ENCODE results near the gene RELL1. TPM values are rescaled to one million over a fixed set of nuclear protein-coding genes. Genes with fewer than 3 reads are reported as not detected.

The RELL1 gene
- total RNA-seq, 2 experiments from 2014 or later, result 20.1 to 23.2 TPM

GRCh38 chr4:37667197-37668100, 18.7 kb downstream of the RELL1 start:
- POLR2A ChIA-PET, result no interaction called here
- CTCF ChIA-PET, result no interaction called here

DNA sequence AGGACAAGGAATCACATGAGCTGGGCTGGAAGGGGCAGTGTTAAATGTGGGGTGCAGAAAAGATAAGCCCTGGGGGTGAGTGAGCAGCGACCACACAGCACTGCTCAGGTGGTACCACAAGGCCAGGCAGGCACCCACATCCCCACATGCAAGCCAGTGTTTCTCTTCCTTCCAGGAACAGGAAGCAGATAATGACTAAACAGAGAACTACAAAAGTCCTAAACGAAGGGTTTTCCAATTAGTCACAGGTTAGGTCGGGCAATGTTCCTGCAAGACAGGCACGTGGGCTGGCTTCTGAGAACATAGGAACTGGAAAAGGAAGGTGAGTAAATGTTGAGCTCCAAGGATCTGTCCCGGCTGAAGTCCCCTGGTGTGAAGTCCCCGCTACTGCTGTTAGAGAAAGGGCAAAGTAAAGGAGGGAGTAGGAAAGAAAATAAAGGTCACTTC, 19.5 kb downstream of the RELL1 start:
- POLR2A ChIA-PET, result no interaction called here
- CTCF ChIA-PET, result no interaction called here

DNA sequence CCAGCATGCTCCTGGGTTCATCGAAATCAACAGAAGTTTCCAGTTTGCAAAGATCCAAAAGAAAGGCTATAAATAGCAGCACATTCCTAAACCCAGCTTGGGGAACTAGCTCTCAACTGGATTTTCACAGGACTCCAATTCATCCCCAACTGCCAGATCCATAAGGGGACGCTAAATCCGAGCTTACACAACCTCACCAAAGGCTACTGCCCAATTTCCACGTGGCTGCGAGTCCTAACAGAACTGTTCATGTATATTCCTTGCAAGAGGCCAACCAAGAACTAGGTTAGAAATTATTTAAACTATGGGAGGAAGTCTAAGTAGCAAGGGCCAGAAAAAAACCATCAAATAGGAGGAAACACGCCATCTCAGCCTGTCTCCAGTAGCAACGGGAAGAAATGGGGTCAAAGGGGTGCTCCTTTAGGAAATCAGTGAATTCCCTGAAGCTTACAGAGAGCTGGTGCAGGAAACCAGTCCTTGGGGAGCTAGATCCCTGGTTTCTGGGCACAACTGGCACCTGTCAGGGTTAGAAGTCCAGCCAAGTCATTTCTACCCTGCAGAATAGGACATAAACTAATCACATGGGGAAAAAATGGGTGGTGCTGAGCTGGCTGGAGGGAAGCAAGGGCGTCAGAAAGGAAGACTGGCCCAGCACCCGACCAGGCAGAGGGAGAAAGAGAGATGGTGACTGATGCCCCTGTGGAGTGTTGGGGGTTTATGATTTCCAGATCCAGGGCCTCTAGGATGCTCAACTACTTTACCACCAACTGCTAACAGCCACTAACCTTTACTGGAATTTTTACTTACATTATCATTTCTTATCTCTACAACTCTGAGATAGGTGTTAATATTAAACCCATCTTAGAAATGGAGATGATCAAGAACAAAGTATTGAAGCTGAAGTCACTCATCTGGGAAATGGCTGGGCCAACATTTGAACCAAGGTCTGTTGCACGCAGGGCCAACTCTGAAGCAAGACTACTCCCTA, 20.5 kb downstream of the RELL1 start:
- ChIA-PET CTCF (no interaction called here), POLR2A (no interaction called here)

- ChIA-PET CTCF (no interaction called here), POLR2A (no interaction called here)
Measured at GRCh38 chr4:37664696-37665095, 21.5 kb downstream of the RELL1 start.

DNA sequence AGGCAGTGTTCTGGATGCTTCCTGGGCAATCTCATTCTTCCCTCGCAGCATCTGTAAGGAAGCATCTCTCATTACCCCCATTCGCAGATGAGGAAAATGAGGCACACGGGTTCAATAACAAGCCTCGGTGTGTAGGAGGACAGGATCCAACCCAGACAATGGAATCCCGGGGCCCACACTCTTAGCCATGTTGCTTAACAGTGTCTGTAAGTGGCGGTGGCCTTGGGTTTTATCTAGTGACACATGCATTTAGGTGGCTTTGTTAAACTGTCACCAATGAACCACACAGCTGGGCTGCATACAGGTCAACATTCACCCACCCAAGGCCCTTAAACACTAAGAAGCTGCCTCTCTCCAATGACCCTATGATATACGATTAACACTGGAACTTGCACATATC, 22.6 kb downstream of the RELL1 start:
- CTCF ChIA-PET, result no interaction called here

GRCh38 chr4:37662861-37663390, 23.2 kb downstream of the RELL1 start:
- ChIA-PET POLR2A (no interaction called here), CTCF (no interaction called here)

More for the DNA sequence above, 22.6 kb downstream of the RELL1 start:
- POLR2A ChIA-PET, result no interaction called here

DNA sequence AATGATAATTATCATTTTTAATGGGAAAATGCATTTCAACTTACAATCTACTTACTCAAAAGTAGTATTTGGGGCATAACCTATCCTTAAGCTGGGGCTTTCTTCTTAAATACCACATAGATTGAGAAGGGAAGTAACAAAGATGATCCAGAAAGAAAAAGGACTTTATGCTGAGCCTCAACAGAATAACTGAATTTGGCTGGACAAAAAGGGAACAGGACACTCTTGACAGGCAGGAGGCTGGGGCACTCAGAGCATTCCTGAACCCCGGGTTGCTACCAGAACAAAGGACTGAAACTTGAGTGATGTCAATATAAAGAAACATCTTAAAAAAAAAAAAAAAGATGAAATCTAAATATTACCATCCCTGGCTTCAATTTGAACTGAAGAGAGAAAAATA, 23.9 kb downstream of the RELL1 start:
- ChIA-PET CTCF (no interaction called here), POLR2A (interaction anchor here (0.7 kb wide), 1 partner anchor 20 kb away, joined by 7 read pairs; no protein-coding TSS in a partner anchor)

GRCh38 chr4:37661772-37662171, 24.4 kb downstream of the RELL1 start:
- CTCF ChIA-PET, result no interaction called here
- POLR2A ChIA-PET, result interaction anchor here (0.7 kb wide), 1 partner anchor 21 kb away, joined by 7 read pairs; no protein-coding TSS in a partner anchor

DNA sequence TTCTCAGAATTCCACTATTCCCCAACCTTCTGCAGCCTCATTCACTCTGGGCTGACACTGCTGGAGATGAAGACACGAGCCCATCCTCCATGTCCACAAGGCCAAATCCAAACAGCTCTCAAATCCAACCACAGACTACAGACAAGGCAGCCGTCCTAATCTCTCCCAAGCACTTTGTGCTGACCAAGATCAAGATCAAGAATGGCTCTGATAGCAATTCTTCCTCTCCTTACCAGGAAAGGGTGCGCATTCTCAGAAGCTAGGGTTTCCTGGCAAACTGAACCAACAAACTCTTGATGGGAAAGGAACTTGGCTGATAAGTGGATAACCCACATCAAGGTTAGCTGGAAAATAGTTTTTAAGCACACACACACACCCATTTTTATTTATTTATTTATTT, 26.5 kb downstream of the RELL1 start:
- ChIA-PET POLR2A (no interaction called here), CTCF (interaction anchor here (1.2 kb wide), 1 partner anchor 57 kb away, joined by 3 read pairs; no protein-coding TSS in a partner anchor)

DNA sequence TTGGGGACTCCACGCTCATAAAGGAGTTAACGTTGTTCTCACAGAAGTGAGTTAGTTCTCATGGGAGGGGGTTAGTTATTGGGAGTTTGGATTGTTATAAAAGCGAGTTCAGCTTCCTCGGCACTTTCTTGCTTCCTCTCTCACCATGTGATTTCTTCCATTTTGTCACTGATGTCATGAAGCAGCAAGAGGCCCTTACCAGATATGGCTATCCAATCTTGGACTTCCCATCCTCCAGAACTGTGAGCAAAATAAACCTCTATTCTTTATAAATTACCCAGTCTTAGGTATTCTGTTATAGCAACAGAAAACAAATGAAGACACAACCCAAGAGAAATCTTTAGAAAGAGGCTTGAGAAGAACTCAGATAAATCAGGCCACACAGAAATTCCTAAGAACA, 29.5 kb downstream of the RELL1 start:
- ChIA-PET POLR2A (no interaction called here), CTCF (no interaction called here)

- CTCF ChIA-PET, result interaction anchor here (1.2 kb wide), 1 partner anchor 51 kb away, joined by 3 read pairs; no protein-coding TSS in a partner anchor
Measured at GRCh38 chr4:37653601-37654000, 32.6 kb downstream of the RELL1 start.

GRCh38 chr4:37652747-37653527, 33.2 kb downstream of the RELL1 start:
- ChIA-PET POLR2A (no interaction called here), CTCF (interaction anchor here (0.6 kb wide), 1 partner anchor 261 kb away, joined by 3 read pairs; no protein-coding TSS in a partner anchor)

More at GRCh38 chr4:37653601-37654000, 32.6 kb downstream of the RELL1 start:
- POLR2A ChIA-PET, result interaction anchor here (0.6 kb wide), 1 partner anchor 61 kb away, joined by 5 read pairs; no protein-coding TSS in a partner anchor

DNA sequence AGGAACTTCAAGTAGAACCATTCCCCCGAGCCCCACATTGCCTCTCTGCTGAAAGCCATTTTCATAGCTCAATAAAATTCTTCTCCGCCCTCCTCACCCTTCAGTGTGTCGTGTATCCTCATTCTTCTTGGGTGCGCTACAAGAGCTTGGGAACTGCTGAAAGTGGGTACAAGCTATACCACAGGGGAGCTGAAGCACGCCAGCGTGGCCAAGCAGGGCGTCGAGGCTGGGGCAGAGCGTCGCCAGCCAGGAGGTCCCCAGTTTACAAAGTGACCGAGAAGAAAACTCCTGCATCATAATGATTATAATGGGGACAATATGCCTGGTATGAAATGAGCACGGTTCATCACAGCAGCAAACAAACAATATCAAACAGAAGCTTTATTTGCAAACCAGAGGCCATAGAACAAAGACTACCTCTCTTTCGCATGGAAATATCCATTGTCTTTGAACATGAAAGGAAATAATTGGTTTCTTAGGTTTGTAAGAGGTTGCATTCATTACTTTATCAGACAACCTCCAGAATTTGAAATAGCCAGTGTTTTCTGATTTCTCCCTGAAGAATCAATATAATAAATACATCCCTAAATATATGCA, 34.3 kb downstream of the RELL1 start:
- POLR2A ChIA-PET, result no interaction called here
- CTCF ChIA-PET, result no interaction called here

GRCh38 chr4:37650481-37650880, 35.7 kb downstream of the RELL1 start:
- ChIA-PET CTCF (no interaction called here), POLR2A (no interaction called here)

GRCh38 chr4:37649268-37649667, 36.9 kb downstream of the RELL1 start:
- ChIA-PET POLR2A (no interaction called here), CTCF (no interaction called here)

- POLR2A ChIA-PET, result no interaction called here
- CTCF ChIA-PET, result interaction anchor here (1.9 kb wide), 1 partner anchor 45 kb away, joined by 5 read pairs; no protein-coding TSS in a partner anchor
Measured at GRCh38 chr4:37648084-37648817, 37.9 kb downstream of the RELL1 start.

- CTCF ChIA-PET, result interaction anchor here (1.9 kb wide), 1 partner anchor 43 kb away, joined by 5 read pairs; no protein-coding TSS in a partner anchor
- POLR2A ChIA-PET, result no interaction called here
Measured at GRCh38 chr4:37646247-37646646, 39.9 kb downstream of the RELL1 start.

- CTCF ChIA-PET, result no interaction called here
- POLR2A ChIA-PET, result no interaction called here
Measured at GRCh38 chr4:37645736-37646135, 40.4 kb downstream of the RELL1 start.
